Measurements from ENCODE around the gene NOTUM. TPM values are rescaled to one million over a fixed set of nuclear protein-coding genes. Genes with fewer than 3 reads are reported as not detected.

NOTUM gene
- total and polyA plus RNA-seq, 8 donors: 0.37 to 3.8 (median 0.58) TPM; not detected in 3

DNA sequence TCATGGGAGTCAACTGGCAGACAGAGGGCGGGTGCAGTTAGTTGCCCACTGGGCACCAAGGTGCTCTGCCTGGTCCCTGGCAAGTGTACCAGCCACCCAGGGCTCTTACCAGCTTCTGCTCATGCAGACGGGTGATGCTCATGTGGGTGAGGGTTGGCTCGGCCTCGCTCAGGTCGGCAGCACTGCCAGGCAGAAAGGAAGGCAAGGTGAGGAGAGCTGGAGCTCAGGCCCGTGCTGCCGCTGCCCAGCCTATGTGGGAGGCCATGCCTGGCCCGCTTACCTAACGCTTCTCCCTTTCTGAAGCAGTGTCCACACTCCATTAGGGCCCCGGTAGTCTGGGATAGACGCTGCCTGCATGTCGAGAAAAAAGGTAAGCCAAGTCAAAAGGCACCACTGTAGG is 45.7 kb downstream of the NOTUM start:
- H3K27me3 ChIP-seq: no peaks in the 10 kb centered on the region
- intact Hi-C loops (cut with DNase I; ENCODE audit: low total_unique reads): no loop called here
- DNase-seq: no peak
- H3K36me3 ChIP-seq: peaks cover 47 to 60% (median 51%) of the 10 kb centered on the region in 4 donors
- WGBS, 5 donors: 83 to 93% (median 86%) methylated on average over 12 of the region's 12 CpGs
- H3K4me3 ChIP-seq: no peak overlapping the region
- no peaks in the 10 kb centered on the region for H3K9me3 ChIP-seq
- peaks cover 36 to 71% (median 60%) of the 10 kb centered on the region in 4 donors for H3K4me1 ChIP-seq
- TF ChIP-seq, protein P1, sequence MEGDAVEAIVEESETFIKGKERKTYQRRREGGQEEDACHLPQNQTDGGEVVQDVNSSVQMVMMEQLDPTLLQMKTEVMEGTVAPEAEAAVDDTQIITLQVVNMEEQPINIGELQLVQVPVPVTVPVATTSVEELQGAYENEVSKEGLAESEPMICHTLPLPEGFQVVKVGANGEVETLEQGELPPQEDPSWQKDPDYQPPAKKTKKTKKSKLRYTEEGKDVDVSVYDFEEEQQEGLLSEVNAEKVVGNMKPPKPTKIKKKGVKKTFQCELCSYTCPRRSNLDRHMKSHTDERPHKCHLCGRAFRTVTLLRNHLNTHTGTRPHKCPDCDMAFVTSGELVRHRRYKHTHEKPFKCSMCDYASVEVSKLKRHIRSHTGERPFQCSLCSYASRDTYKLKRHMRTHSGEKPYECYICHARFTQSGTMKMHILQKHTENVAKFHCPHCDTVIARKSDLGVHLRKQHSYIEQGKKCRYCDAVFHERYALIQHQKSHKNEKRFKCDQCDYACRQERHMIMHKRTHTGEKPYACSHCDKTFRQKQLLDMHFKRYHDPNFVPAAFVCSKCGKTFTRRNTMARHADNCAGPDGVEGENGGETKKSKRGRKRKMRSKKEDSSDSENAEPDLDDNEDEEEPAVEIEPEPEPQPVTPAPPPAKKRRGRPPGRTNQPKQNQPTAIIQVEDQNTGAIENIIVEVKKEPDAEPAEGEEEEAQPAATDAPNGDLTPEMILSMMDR (IDR thresholded peaks at IDR 0.05): no peak
- TF ChIP-seq POLR2A (IDR thresholded peaks at IDR 0.05): no peak
- no peak for TF ChIP-seq POLR2AphosphoS5 (IDR thresholded peaks at IDR 0.05)
- no peak for TF ChIP-seq EP300 (IDR thresholded peaks at IDR 0.05)
- H3K27ac ChIP-seq: no peak overlapping the region

DNA sequence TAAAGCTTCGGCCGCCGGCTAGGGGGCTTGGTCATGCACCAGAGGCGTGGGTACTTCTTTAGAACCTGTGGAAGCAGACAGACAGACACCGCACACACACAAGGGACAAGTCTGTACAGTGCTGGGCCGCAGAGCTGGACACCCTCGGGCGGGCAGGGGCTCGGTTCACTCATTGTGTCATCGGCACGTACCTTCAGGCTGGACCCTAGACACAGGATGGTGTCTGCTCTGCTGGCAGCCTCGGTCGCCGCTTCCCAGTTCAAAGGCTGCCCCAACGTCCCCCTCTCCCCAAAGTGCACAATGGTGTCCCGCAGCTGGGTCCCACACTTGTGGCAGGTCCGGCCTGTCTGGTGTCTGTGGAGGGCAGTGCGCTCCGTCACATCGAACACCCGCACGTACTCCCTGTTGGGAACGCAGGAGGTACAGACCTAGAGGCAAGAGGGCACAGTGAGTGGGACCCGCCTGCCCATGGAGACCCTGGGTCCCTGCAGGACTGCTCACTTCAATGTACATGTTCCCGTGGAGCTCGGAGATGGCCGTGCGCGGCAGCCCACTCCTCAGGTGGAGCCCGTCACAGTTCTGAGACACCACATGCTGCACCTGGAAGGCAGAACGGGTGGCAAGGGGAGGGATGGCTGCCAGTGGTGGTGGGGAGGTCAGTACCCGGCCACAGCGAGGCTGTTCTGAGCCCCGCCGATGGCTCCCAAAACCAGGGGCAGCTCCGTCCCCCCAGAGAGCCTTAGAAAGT is 46.7 kb downstream of the NOTUM start:
- Histone ChIP-seq H3K4me3 (no peak overlapping the region), H3K4me1 (peaks cover 35 to 71% (median 59%) of the 10 kb centered on the region in 4 donors), H3K36me3 (peaks cover 37 to 51% (median 44%) of the 10 kb centered on the region in 4 donors), H3K9me3 (no peaks in the 10 kb centered on the region), H3K27me3 (no peaks in the 10 kb centered on the region), H3K27ac (peak overlapping the region in 1 of 5 donors; percentile 78)
- intact Hi-C loops (cut with DNase I; ENCODE audit: low total_unique reads): no loop called here
- TF ChIP-seq, protein P1 (IDR thresholded peaks at IDR 0.05): no peak
- TF ChIP-seq POLR2AphosphoS5 (IDR thresholded peaks at IDR 0.05) (no peak), POLR2A (IDR thresholded peaks at IDR 0.05) (no peak), EP300 (IDR thresholded peaks at IDR 0.05) (no peak)
- DNase-seq: no peak
- 94 to 98% (median 96%) methylated on average over 26 to 36 of the region's 36 CpGs for WGBS, 5 donors

DNA sequence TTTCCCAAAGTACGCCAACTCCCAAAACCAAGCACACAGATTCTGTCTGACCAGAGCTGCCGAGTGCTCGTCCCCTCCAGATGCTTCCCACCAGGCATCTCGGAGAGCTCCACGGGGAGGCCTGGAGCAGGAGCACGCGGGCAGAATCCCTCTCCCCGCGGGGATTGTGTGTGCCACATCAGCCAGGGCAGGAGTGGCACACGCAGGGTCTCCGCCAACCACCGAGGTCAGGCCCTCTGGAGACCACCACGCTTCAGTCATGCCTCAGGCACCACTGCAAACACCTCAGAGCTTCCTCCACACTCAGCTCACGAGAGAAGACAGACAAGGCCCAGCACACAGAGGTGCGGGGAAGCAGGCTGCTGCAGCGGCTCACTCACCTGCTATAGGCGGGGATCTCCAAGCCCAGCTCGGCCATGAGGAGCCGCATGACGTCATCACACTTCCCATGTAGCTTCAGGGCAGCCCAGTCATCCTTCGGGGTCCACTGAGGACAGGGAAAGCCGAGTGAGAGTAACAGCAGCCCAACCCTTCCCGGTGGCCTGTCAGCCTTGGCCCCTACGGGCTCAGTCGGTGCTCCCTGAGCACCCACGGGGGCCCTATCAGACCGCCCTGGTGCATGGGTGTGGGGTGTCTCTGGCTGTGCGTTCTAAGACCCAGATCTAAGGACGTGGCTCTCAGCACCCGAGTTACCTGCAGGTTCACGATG is 47.4 kb downstream of the NOTUM start:
- intact Hi-C loops (cut with DNase I; ENCODE audit: low total_unique reads): no loop called here
- WGBS, 5 donors: 91 to 95% (median 95%) methylated on average over 23 to 31 of the region's 31 CpGs
- DNase-seq: no peak

More for the DNA sequence above, 47.4 kb downstream of the NOTUM start:
- no peak overlapping the region for H3K4me3 ChIP-seq
- no peak for TF ChIP-seq POLR2A (IDR thresholded peaks at IDR 0.05)
- TF ChIP-seq POLR2AphosphoS5 (IDR thresholded peaks at IDR 0.05): no peak
- no peak for TF ChIP-seq EP300 (IDR thresholded peaks at IDR 0.05)
- TF ChIP-seq, protein P1 (IDR thresholded peaks at IDR 0.05): no peak
- H3K27ac ChIP-seq: peak overlapping the region in 1 of 5 donors; percentile 78
- no peaks in the 10 kb centered on the region for H3K9me3 ChIP-seq
- H3K27me3 ChIP-seq: no peaks in the 10 kb centered on the region
- peaks cover 27 to 71% (median 57%) of the 10 kb centered on the region in 4 donors for H3K4me1 ChIP-seq
- H3K36me3 ChIP-seq: peaks cover 36 to 54% (median 49%) of the 10 kb centered on the region in 4 donors
